ENCODE measurements around the gene BUD31. TPM values are rescaled to one million over a fixed set of nuclear protein-coding genes. Genes with fewer than 3 reads are reported as not detected.
A peak's percentile ranks its signal among the peaks of the same experiment; 100 is the strongest.
"Not testable (repeated sequence)": the region's sequence is repeated elsewhere in the genome, so short reads cannot be mapped to it uniquely, and the experiment has no call there.

Gene BUD31
- total RNA-seq, 1 experiment from 2014 or later: 96.3 TPM

DNA sequence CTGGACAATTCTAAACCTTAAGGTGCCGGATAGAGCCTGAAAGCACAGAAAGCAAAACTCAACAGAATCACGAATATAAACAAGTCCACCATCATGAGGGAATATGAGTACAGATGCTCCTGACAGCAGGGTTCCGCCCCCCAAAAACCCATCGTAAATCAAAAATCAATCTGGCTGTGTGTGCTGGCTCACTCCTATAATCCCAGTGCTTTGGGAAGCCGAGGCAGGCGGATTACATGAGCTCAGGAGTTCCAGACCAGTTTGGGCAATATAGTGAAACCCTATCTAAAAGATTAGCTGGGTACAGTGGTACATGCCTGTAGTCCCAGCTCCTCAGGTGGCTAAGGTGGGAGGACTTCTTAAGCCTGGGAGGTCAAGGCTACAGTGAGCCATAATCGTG is 12.2 kb downstream of the BUD31 start:
- in situ Hi-C loops (cut with HindIII; ENCODE audit: low sequenced_read_pairs): no loop called here
- DNase-seq (ENCODE audit: low spot score): no peak

DNA sequence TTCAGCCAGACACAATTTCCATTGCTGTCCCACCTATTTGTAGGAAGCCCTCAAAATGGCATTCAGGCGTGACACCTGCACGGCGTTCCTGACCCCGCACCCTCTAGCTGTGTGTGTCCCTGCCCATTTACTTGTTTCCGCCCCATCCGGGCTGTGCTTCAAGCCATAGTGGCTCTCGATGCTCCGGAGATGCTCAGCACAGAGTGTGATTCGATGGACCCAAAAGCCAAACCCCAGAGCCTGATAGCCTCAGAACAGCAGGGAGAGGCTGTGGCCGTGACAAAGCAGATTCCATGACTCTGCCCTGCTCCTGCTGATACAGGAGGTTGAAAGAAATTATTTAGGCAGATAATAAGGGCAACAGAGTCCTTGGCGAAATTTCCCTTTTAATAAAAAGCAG is 13.4 kb downstream of the BUD31 start:
- in situ Hi-C loops (cut with HindIII; ENCODE audit: low sequenced_read_pairs): no loop called here
- no peak for DNase-seq (ENCODE audit: low spot score)

DNA sequence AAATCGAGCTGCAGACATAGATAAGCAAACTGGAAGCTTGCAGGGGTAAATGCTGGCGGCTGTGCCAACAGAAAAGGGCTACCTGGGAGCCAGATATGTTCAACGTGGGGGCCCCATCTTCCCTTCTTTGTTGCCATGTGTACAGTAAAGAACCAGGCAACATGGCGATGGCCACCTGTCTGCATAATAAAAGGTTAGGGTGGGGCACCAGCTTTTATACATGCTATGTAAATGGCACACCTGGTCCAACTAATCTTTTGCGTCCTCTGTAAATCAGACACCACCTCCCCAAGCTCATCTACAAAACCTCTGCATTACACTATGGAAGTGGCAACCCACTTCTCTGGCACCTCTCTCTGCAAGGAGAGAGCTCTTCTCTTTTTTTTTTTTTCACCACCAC is 13.9 kb downstream of the BUD31 start:
- in situ Hi-C loops (cut with HindIII; ENCODE audit: low sequenced_read_pairs): no loop called here
- DNase-seq (ENCODE audit: low spot score): no peak

DNA sequence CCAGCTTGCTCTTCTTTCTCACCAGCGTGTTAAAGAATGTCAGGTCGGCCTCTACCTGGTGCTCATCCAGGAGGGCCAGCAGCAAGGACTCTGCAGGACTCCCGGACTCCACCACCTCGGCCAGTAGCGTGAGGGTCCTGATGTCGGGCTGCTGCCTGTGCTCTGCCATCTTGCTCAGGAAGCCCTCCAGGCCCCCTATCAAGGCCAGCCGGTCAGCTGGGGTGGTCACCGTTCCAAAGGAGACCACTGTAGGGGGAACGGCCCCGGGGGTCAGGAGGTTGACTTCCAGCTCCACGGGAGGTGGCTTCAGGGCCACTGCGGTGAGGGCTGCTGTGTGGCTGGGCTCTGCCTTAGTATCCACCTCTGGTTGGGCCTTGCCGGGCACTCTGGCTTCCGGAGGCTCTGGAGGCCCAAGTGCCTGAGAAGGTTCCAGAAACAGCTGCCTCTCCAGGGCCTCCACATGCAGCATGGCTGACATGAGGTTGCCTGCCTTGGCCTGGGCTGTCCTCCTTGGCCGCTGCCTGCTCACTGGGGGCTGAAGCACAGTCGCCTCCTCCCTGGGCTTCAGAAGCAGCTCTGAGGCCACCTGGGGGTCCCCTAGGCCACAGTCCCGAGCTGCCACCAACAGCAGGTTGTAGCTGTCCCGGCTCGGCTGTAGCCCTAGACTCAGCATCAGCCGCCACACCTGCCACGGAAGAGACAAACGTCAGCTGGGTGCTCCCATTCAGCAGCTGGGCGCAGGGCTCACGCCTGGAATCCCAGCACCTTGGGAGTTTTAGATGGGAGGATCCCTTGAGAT is 16.4 kb downstream of the BUD31 start:
- DNase-seq (ENCODE audit: low spot score): no peak
- in situ Hi-C loops (cut with HindIII; ENCODE audit: low sequenced_read_pairs): no loop called here

GRCh38 chr7:99428972-99429566 is 20.3 kb downstream of the BUD31 start:
- no peak for DNase-seq (ENCODE audit: low spot score)
- in situ Hi-C loops (cut with HindIII; ENCODE audit: low sequenced_read_pairs): no loop called here

DNA sequence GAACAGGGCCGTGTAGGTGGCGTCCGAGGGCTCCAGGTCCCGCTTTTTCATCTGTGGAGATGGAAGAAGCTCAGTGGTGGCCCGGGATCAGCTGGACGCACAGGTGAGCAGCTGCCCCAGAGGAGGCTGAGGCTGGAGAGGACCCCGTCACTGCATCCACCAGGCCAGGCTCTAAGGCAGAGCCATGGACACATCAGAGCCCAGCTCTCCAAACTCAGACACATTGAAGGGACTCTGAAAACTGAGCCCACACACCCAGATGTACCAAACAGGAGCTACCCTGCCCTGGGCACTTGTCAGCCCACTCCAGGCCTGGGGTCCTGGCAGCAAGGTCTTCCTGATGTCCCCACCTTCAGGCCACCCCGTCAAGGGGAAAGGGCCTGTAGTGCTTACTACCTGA is 21.0 kb downstream of the BUD31 start:
- in situ Hi-C loops (cut with HindIII; ENCODE audit: low sequenced_read_pairs): no loop called here
- no peak for DNase-seq (ENCODE audit: low spot score)

DNA sequence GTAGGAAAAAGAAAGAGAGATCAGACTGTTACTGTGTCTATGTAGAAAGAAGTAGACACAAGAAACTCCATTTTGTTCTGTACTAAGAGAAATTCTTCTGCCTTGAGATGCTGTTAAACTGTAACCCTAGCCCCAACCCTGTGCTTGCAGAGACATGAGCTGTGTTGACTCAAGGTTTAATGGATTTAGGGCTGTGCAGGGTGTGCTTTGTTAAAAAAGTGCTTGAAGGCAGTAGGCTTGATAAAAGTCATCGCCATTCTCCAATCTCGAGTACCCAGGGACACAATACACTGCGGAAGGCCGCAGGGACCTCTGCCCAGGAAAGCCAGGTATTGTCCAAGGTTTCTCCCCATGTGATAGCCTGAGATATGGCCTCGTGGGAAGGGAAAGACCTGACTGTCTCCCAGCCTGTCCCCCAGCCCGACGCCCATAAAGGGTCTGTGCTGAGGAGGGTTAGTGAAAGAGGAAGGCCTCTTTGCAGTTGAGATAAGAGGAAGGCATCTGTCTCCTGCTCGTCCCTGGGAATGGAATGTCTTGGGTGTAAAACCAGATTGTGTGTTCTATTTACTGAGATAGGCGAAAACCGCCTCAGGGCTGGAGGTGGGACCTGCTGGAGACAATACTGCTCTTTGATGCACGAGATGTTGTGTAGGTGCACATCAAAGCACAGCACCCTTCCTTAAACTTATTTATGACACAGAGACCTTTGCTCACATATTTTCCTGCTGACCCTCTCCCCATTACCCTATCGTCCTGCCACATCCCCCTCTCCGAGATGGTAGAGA is 23.2 kb downstream of the BUD31 start:
- DNase-seq (ENCODE audit: low spot score); in situ Hi-C loops (cut with HindIII; ENCODE audit: low sequenced_read_pairs): not testable (repeated sequence)

GRCh38 chr7:99433158-99433557 is 24.4 kb downstream of the BUD31 start:
- in situ Hi-C loops (cut with HindIII; ENCODE audit: low sequenced_read_pairs): no loop called here
- no peak for DNase-seq (ENCODE audit: low spot score)

GRCh38 chr7:99437946-99438572 is 29.3 kb downstream of the BUD31 start:
- no peak for DNase-seq (ENCODE audit: low spot score)
- in situ Hi-C loops (cut with HindIII; ENCODE audit: low sequenced_read_pairs): no loop called here

DNA sequence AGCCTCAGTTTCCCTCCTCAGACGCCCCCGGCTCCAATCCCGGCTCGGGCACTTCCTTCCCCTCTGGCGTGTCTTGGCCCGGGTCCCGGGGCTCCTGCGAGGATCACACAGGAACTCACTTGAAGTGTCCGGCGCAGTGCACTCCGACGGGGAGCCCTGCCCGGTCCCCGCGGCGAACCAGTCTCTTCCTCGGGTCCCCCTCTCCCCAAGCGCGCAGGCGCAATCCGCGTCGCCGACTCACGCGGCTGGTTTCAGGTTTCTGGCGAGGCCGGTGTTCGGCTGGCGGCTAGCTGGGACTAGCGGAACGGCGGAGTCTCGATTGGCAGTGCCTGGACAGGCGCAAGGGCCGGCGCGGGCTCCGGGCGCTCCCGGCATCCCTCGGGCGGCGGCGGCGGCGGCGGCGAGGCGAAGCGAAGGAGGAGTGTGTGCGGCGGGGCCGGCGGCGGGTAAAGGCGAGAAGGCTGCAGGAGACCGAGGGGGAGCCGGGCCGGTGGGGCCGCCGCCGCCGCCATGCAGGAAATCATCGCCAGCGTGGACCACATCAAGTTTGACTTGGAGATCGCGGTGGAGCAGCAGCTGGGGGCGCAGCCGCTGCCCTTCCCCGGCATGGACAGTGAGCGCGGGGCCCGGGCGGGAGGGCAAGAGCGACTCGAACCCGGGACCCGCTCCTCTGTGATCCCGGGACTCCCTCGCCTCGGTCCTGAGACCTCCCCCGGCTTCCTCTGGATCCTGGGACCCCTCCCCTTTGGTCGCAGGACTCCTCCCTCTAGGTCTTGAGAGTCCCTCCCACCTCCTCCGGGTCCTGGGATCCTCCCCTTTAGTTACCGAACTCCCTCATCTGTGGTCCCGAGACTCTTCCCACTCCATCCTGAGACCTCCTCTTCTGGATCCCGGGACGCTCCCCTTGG is 30.1 kb downstream of the BUD31 start, which contains the start of the genes CPSF4 and PTCD1:
Gene CPSF4, plus strand, starts transcription at position 371 of the 908 bp plus-strand sequence. Its CDS starts 140 bp downstream, at position 511.
Gene PTCD1, minus strand, starts transcription at position 226 of the 908 bp plus-strand sequence. CDS start 3,556 bp downstream, outside the sequence.
- peak; percentile 93 for DNase-seq (ENCODE audit: low spot score)
- in situ Hi-C loops (cut with HindIII; ENCODE audit: low sequenced_read_pairs): no loop called here

- no peak for DNase-seq (ENCODE audit: low spot score)
- in situ Hi-C loops (cut with HindIII; ENCODE audit: low sequenced_read_pairs): no loop called here
Observed at GRCh38 chr7:99440195-99440594, 31.4 kb downstream of the BUD31 start.

DNA sequence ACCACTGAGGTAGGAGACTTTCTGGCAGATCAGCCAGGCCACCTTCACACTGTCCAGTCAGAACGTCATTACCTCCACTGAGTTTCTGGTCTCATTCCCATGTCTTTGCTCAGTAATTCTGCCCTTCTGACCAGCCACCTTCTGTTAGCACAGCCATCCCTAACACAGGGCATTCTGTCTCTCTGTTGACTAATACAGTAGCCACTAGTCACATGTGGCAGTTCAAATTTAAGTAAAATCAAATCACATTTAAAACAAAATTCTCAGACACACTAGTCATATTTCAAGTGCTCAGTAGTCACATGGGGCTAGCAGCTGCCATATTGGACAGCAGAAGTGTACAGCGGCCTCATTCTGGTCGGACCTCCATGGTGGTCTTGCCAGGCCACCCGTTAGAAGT is 37.3 kb downstream of the BUD31 start:
- DNase-seq (ENCODE audit: low spot score): no peak
- in situ Hi-C loops (cut with HindIII; ENCODE audit: low sequenced_read_pairs): no loop called here

DNA sequence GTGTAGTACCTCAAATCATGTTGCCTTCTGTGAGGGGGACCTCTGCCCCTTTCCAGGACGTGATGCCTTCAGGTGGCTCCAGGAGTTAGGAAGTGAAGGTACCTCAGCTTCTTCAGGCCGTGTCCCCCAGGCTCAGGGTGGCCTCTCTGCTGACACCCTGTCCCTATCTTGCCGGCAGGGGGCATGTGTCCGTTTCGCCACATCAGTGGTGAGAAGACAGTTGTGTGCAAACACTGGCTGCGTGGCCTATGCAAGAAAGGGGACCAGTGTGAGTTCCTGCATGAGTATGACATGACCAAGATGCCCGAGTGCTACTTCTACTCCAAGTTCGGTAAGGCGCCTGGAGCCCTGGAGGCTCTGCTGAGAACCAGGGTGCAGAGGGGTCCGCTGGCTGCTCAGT is 39.2 kb downstream of the BUD31 start:
- in situ Hi-C loops (cut with HindIII; ENCODE audit: low sequenced_read_pairs): no loop called here

DNA sequence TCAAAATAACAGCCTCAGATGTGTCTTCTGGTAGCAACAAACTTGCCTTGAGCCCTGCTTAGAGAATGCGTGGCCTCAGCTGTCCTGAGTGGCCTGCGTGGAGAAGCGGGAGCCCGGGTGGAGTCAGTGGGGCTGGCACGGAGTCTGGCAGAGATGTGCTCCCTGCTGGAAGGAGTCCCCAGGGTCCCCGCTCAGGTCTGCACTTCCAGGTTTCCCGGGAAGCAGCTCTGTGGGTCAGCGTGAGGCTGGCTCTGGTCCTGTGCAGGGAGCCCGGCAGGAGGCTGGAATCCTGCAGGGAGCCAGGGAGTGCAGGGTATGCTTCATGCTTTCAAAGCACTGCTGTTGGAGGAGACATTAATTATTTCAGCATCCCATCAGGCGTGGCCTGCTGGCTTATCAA is 40.1 kb downstream of the BUD31 start:
- DNase-seq (ENCODE audit: low spot score): no peak
- in situ Hi-C loops (cut with HindIII; ENCODE audit: low sequenced_read_pairs): no loop called here

More for the DNA sequence above, 39.2 kb downstream of the BUD31 start:
- no peak for DNase-seq (ENCODE audit: low spot score)

GRCh38 chr7:99449326-99449725 is 40.6 kb downstream of the BUD31 start:
- in situ Hi-C loops (cut with HindIII; ENCODE audit: low sequenced_read_pairs): no loop called here
- DNase-seq (ENCODE audit: low spot score): no peak

DNA sequence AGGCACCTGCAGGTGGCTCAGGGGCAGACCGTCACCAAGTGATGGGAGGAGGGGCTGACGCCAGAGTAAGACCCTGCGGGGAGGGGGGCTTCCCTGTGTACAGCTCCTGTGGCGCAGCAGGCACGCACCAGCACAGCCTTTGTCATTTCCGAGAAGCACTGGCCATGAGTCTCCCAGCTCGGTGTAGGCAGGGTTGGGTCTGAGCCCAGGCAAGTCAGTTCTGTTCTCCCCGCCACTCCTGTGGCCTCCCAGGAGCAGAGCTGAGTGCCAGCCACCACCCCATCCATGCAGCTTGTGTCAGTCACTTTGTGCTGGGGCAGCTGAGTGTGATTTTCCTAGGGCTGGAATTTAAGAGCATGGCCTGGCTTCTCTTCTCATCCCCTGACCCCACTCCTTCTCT is 43.2 kb downstream of the BUD31 start:
- in situ Hi-C loops (cut with HindIII; ENCODE audit: low sequenced_read_pairs): no loop called here
- peak; percentile 29 for DNase-seq (ENCODE audit: low spot score)

- no peak for DNase-seq (ENCODE audit: low spot score)
- in situ Hi-C loops (cut with HindIII; ENCODE audit: low sequenced_read_pairs): no loop called here
Observed at GRCh38 chr7:99452541-99452940, 43.8 kb downstream of the BUD31 start.

DNA sequence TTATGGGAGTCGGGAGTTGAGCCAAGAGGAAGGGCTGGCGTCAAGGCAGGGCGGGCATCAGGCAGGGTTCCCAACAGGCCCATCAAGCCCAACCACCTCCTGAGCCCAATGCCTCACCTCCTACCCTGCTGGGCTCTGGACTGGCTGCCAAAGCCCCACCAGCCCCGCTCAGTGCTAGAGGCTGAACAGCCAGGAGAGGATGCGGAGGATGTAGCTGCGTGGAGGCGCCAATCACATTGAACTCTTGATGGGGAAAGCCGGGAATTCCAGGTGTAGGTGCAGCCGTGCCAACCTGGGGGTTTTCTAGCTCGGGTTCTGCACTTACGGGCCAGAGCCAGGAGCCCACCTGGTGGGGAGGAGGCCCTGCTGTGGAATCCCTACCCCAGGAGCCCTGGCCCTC is 44.3 kb downstream of the BUD31 start:
- DNase-seq (ENCODE audit: low spot score): peak; percentile 27
- in situ Hi-C loops (cut with HindIII; ENCODE audit: low sequenced_read_pairs): no loop called here

GRCh38 chr7:99455874-99456273 is 47.1 kb downstream of the BUD31 start:
- DNase-seq (ENCODE audit: low spot score): no peak
- in situ Hi-C loops (cut with HindIII; ENCODE audit: low sequenced_read_pairs): no loop called here

All from G401 (cell line).